ENCODE measurements around the gene CLEC17A. TPM values are rescaled to one million over a fixed set of nuclear protein-coding genes. Genes with fewer than 3 reads are reported as not detected.

Gene CLEC17A
- total RNA-seq, 2 donors from 2014 or later, result 0.12 to 0.32 TPM

DNA sequence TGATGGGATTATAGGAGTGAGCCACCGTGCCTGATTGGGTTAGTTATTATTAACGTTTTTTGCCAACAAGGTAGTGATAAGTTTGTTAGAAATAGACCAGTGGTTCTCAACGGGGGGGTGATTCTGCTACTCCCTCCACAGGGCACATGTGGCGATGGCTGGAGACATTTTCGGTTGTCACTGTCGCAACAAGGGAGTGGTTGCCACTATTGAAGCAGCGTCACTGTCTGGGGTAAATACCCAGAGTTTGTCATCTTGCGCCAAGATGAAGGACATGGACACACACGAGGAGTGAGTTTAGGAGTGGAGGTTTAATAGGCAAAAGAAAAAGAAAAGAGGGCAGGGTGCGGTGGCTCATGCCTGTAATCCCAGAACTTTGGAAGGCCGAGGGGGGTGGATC lies 72.8 kb downstream of the CLEC17A start:
- DNase-seq, result no peak
- Histone ChIP-seq H3K36me3 (no peaks in the 10 kb centered on the region), H3K9me3 (no peaks in the 10 kb centered on the region), H3K27me3 (no peaks in the 10 kb centered on the region), H3K4me3 (no peak overlapping the region), H3K9ac (ENCODE audit: low read depth in 2 of 2, low read length in 2 of 2) (no peak overlapping the region), H3K4me1 (no peaks in the 10 kb centered on the region), H3K27ac (no peak overlapping the region)
- TF ChIP-seq, protein P1, sequence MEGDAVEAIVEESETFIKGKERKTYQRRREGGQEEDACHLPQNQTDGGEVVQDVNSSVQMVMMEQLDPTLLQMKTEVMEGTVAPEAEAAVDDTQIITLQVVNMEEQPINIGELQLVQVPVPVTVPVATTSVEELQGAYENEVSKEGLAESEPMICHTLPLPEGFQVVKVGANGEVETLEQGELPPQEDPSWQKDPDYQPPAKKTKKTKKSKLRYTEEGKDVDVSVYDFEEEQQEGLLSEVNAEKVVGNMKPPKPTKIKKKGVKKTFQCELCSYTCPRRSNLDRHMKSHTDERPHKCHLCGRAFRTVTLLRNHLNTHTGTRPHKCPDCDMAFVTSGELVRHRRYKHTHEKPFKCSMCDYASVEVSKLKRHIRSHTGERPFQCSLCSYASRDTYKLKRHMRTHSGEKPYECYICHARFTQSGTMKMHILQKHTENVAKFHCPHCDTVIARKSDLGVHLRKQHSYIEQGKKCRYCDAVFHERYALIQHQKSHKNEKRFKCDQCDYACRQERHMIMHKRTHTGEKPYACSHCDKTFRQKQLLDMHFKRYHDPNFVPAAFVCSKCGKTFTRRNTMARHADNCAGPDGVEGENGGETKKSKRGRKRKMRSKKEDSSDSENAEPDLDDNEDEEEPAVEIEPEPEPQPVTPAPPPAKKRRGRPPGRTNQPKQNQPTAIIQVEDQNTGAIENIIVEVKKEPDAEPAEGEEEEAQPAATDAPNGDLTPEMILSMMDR (IDR thresholded peaks at IDR 0.05), result no peak
- intact Hi-C loops (cut with DNase I), result no loop called here

DNA sequence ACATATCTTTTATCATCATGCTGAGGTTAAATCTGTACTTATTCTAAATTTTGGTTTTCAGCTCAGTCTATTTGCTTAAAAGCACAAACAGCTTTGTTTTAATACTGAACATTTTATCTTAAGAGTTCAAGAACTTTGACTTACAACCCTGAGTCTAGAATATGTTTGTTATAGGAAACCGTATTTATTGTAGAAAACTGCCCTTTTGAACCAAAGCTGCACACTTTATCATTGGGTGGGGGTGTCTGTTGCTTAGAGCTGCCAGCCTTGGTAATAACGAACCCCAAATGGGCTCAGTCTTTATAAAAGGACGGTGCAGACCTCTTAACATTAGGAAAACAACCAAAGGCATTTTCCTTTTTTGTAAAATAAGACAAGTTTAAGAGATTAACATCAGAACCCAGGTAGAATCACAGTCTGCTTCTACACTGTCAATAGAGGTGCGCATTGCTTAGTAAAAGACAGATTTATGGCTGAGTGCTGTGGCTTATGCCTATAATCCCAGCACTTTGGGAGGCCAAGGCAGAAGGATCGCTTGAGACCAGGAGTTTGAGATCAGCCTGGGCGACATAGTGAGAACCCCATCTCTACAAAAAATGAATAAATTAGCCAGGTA lies 77.1 kb downstream of the CLEC17A start:
- TF ChIP-seq, protein P1 (IDR thresholded peaks at IDR 0.05), result no peak
- no peak overlapping the region for H3K27ac ChIP-seq
- no peak overlapping the region for H3K9ac ChIP-seq (ENCODE audit: low read depth in 2 of 2, low read length in 2 of 2)
- H3K36me3 ChIP-seq, result no peaks in the 10 kb centered on the region
- H3K27me3 ChIP-seq, result no peaks in the 10 kb centered on the region
- no peak overlapping the region for H3K4me3 ChIP-seq
- DNase-seq, result no peak
- intact Hi-C loops (cut with DNase I), result no loop called here
- H3K4me1 ChIP-seq, result no peaks in the 10 kb centered on the region
- H3K9me3 ChIP-seq, result no peaks in the 10 kb centered on the region

DNA sequence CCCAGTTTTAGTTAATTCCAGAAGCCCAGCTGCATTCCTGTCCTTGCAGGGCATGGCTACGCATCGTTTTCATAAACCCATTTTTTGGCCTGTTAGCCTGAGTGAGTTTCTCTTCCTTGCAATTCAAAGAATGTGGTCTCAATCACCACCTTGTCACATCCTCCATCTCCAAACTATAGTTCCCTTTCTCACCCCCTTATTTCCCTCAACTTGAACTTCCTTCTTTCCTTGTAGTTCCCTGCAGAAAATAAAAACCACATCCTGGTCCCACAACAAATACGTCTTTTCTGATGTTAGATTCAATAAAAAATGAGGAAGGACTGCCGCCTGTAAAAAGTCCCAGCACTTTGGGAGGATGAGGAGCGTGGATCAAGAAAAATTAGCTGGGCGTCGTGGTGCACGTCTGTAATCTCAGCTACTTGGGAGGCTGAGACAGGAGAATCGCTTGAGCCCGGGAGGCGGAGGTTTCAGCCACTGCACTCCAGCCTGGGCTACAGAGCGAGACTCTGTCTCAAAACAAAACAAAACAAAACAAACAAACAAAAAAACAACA lies 78.6 kb downstream of the CLEC17A start:
- no peaks in the 10 kb centered on the region for H3K36me3 ChIP-seq
- no peaks in the 10 kb centered on the region for H3K27me3 ChIP-seq
- H3K9me3 ChIP-seq, result no peaks in the 10 kb centered on the region
- TF ChIP-seq, protein P1 (IDR thresholded peaks at IDR 0.05), result no peak
- H3K4me1 ChIP-seq, result no peaks in the 10 kb centered on the region
- no peak overlapping the region for H3K27ac ChIP-seq
- no peak for DNase-seq
- intact Hi-C loops (cut with DNase I), result no loop called here
- no peak overlapping the region for H3K9ac ChIP-seq (ENCODE audit: low read depth in 2 of 2, low read length in 2 of 2)
- H3K4me3 ChIP-seq, result no peak overlapping the region

Other genes starting within 250 kb of the CLEC17A start
- gene ADGRE5, start 201.6 kb upstream of the CLEC17A start, total RNA-seq, result 100 to 1,000 TPM; 133 to 175 TPM
- 100 to 1,000 TPM in 1 of 2 donors, 10 to 100 TPM in 1; 55.2 to 160 TPM for gene DDX39A, start 163.7 kb upstream of the CLEC17A start, total RNA-seq
- 10 to 100 TPM; 35.9 to 37.5 TPM for gene PKN1, start 149.8 kb upstream of the CLEC17A start, total RNA-seq
- gene PTGER1, start 107.7 kb upstream of the CLEC17A start, total RNA-seq, result under 1 TPM; 0.35 to 0.72 TPM
- gene GIPC1, start 87.0 kb upstream of the CLEC17A start, total RNA-seq, result 100 to 1,000 TPM; 281 to 404 TPM
- 100 to 1,000 TPM; 127 to 148 TPM for gene DNAJB1, start 64.7 kb upstream of the CLEC17A start, total RNA-seq
- 100 to 1,000 TPM; 136 to 201 TPM for gene TECR, start 53.5 kb upstream of the CLEC17A start, total RNA-seq
- 100 to 1,000 TPM; 216 to 302 TPM for gene NDUFB7, start 11.0 kb upstream of the CLEC17A start, total RNA-seq
- gene ADGRE3, start 91.8 kb downstream of the CLEC17A start, total RNA-seq, result 1 to 10 TPM in 1 of 2 donors, not detected in 1; 1.2 TPM
- 1 to 10 TPM; 6.7 to 7.3 TPM for gene ZNF333, start 107.0 kb downstream of the CLEC17A start, total RNA-seq
- 1 to 10 TPM; 1.3 to 1.8 TPM for gene ADGRE2, start 195.5 kb downstream of the CLEC17A start, total RNA-seq

All from colonic mucosa (tissue), 4 donors.